GM12874 (cell line): ENCODE measurements around the gene CGNL1.

ENCODE experiments used
- CTCF ChIP-seq: IDR thresholded peaks from 2 replicates; pipeline ENCODE4 v1.5.1; 2011; ENCODE audit warnings: low read depth, mild to moderate bottlenecking, control low read depth, low read length, moderate library complexity; ENCODE audit not compliant: insufficient read depth

Gene CGNL1

GRCh38 chr15:57436961-57437360 is 60.7 kb downstream of the CGNL1 start:
- no peak for TF ChIP-seq CTCF

GRCh38 chr15:57437564-57437963 is 61.3 kb downstream of the CGNL1 start:
- no peak for TF ChIP-seq CTCF

GRCh38 chr15:57438166-57438565 is 61.9 kb downstream of the CGNL1 start:
- no peak for TF ChIP-seq CTCF

GRCh38 chr15:57439128-57440027 is 63.1 kb downstream of the CGNL1 start:
- no peak for TF ChIP-seq CTCF

GRCh38 chr15:57440167-57440566 is 63.9 kb downstream of the CGNL1 start:
- no peak for TF ChIP-seq CTCF

- no peak for TF ChIP-seq CTCF
Observed at GRCh38 chr15:57440799-57441198, 64.5 kb downstream of the CGNL1 start.

- TF ChIP-seq CTCF: no peak
Observed at GRCh38 chr15:57442335-57442734, 66.0 kb downstream of the CGNL1 start.
